Endothelial cell (in vitro differentiated cells): Measurements from ENCODE around the gene SYPL1. TPM values are rescaled to one million over a fixed set of nuclear protein-coding genes. Genes with fewer than 3 reads are reported as not detected.

ENCODE experiments used
- DNase-seq: peaks from one replicate; pipeline ENCODE4 v3.0.0; 2021; ENCODE audit warnings: low spot score
- H3K27ac Mint-ChIP-seq: one replicate; pipeline ENCODE4 v1.8.0; 2021; ENCODE audit warnings: mixed read lengths, inconsistent platforms; ENCODE audit not compliant: unreplicated experiment
- H3K27me3 Mint-ChIP-seq: one replicate; pipeline ENCODE4 v1.8.0; 2021; ENCODE audit warnings: mild to moderate bottlenecking, moderate library complexity, mixed read lengths, inconsistent platforms; ENCODE audit not compliant: unreplicated experiment
- H3K36me3 Mint-ChIP-seq: one replicate; pipeline ENCODE4 v1.8.0; 2021; ENCODE audit warnings: mild to moderate bottlenecking, low read depth, mixed read lengths, inconsistent platforms; ENCODE audit not compliant: unreplicated experiment
- H3K4me1 Mint-ChIP-seq: one replicate; pipeline ENCODE4 v1.8.0; 2021; ENCODE audit warnings: mild to moderate bottlenecking, mixed read lengths, inconsistent platforms; ENCODE audit not compliant: unreplicated experiment
- H3K4me3 Mint-ChIP-seq: one replicate; pipeline ENCODE4 v1.8.0; 2021; ENCODE audit warnings: mild to moderate bottlenecking, mixed read lengths, inconsistent platforms; ENCODE audit not compliant: unreplicated experiment
- H3K9me3 Mint-ChIP-seq: one replicate; pipeline ENCODE4 v1.8.0; 2021; ENCODE audit warnings: mixed read lengths, inconsistent platforms; ENCODE audit not compliant: unreplicated experiment
- CTCF ChIP-seq: fragments of 200-600 bp; sonication (generic); IDR thresholded peaks from one replicate; pipeline ENCODE4 v1.5.0; 2021; ENCODE audit warnings: antibody characterized with exemption; ENCODE audit not compliant: unreplicated experiment
- total RNA-seq: library from RNA; stranded (reverse); fragmentation: NEBNext Ultra II Directional; extraction: Animal tissue kit (Norgen Biotek cat#: 25700); gene quantifications from one replicate; pipeline ENCODE4 v1.2.1, GENCODE V29; 2021; ENCODE audit not compliant: unreplicated experiment

Gene SYPL1
- total RNA-seq, 1 donor from 2014 or later = 92.7 TPM

GRCh38 chr7:106063024-106063423, 49.1 kb downstream of the SYPL1 start:
- H3K9me3 Mint-ChIP-seq = no peaks in the 10 kb centered on the region
- no peak for DNase-seq
- H3K4me1 Mint-ChIP-seq = peaks cover 35% of the 10 kb centered on the region
- TF ChIP-seq CTCF = no peak
- H3K36me3 Mint-ChIP-seq = peaks cover 4% of the 10 kb centered on the region
- H3K4me3 Mint-ChIP-seq = no peak overlapping the region
- H3K27ac Mint-ChIP-seq = peak overlapping the region; percentile 1
- peaks cover 4% of the 10 kb centered on the region for H3K27me3 Mint-ChIP-seq

GRCh38 chr7:106062521-106062931, 49.6 kb downstream of the SYPL1 start:
- no peak overlapping the region for H3K27ac Mint-ChIP-seq
- peaks cover 4% of the 10 kb centered on the region for H3K36me3 Mint-ChIP-seq
- H3K27me3 Mint-ChIP-seq = peaks cover 6% of the 10 kb centered on the region
- H3K4me3 Mint-ChIP-seq = no peak overlapping the region
- H3K4me1 Mint-ChIP-seq = peaks cover 35% of the 10 kb centered on the region
- no peak for DNase-seq
- no peaks in the 10 kb centered on the region for H3K9me3 Mint-ChIP-seq
- TF ChIP-seq CTCF = no peak

- no peak for DNase-seq
- Mint-ChIP-seq H3K9me3 (no peaks in the 10 kb centered on the region), H3K4me3 (no peak overlapping the region), H3K27ac (no peak overlapping the region), H3K4me1 (peaks cover 35% of the 10 kb centered on the region), H3K36me3 (peaks cover 4% of the 10 kb centered on the region), H3K27me3 (peaks cover 6% of the 10 kb centered on the region)
- no peak for TF ChIP-seq CTCF
Measured at GRCh38 chr7:106062006-106062405, 50.1 kb downstream of the SYPL1 start.

DNA sequence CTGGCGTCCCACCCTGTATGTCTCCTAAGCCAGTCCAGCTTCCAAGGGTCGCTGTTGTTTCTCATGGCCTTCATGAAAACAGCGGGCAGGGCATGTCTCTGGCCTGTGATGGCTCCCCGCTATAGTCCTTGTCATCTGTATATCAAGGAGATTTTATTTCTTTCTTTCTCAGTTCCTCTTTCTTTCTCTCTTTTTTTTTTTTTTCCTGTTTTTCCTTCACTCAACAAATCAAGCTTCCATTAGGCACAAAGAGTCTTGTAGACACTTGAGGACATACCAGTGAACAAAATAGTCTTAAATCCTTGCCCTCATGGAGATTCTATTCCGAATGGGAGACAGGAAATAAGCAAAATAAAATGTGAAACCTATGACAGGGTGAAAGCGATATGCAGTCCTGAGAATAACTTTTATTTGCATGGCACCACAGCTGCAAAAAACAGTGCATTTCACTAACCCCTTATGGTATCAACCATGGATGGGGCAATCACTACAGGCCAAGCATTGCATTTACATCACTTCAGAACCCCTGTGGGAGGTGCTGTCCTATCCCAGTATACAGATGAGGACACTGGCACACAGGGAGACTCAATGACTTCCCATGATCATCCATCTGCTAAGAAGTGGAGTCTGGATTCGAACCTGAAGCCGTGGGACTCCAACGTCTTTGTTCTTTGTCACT, 50.7 kb downstream of the SYPL1 start:
- DNase-seq = no peak
- Mint-ChIP-seq H3K27ac (no peak overlapping the region), H3K4me3 (peak overlapping the region; percentile 31), H3K4me1 (peaks cover 37% of the 10 kb centered on the region), H3K27me3 (peaks cover 6% of the 10 kb centered on the region), H3K9me3 (no peaks in the 10 kb centered on the region), H3K36me3 (peaks cover 4% of the 10 kb centered on the region)
- no peak for TF ChIP-seq CTCF

- Mint-ChIP-seq H3K27me3 (peaks cover 6% of the 10 kb centered on the region), H3K36me3 (peaks cover 4% of the 10 kb centered on the region), H3K27ac (no peak overlapping the region), H3K4me3 (no peak overlapping the region), H3K4me1 (peaks cover 33% of the 10 kb centered on the region), H3K9me3 (no peaks in the 10 kb centered on the region)
- DNase-seq = no peak
- no peak for TF ChIP-seq CTCF
Measured at GRCh38 chr7:106060394-106060920, 51.7 kb downstream of the SYPL1 start.
